Parathyroid adenoma (tissue), 2 donors: Measurements from ENCODE around the gene NAE1.

Source experiments
- H2AFZ ChIP-seq: fragments of 300-600 bp; sonication (generic); one replicate; pipeline ENCODE4 v1.7.0; 2017; ENCODE audit warnings: antibody characterized with exemption, mild to moderate bottlenecking
- H3K27ac ChIP-seq: fragments of 300-600 bp; sonication (generic); one replicate; pipeline ENCODE4 v1.7.0; 2017
- H3K27me3 ChIP-seq: fragments of 300-600 bp; sonication (generic); one replicate; pipeline ENCODE4 v1.7.0; 2017; ENCODE audit warnings: low read length; ENCODE audit not compliant: control insufficient read depth, insufficient read depth
- H3K36me3 ChIP-seq: fragments of 300-600 bp; sonication (generic); one replicate; pipeline ENCODE4 v1.7.0; 2017; ENCODE audit warnings: low read length; ENCODE audit not compliant: control insufficient read depth, insufficient read depth
- H3K4me1 ChIP-seq: fragments of 300-600 bp; sonication (generic); one replicate; pipeline ENCODE4 v1.7.0; 2017; ENCODE audit warnings: control low read depth
- H3K4me2 ChIP-seq: fragments of 300-600 bp; sonication (generic); one replicate; pipeline ENCODE4 v1.7.0; 2017; ENCODE audit warnings: low read length
- H3K4me3 ChIP-seq: fragments of 300-600 bp; sonication (generic); one replicate; pipeline ENCODE4 v1.7.0; 2017; ENCODE audit warnings: low read depth, low read length
- H3K79me2 ChIP-seq: fragments of 300-600 bp; sonication (generic); one replicate; pipeline ENCODE4 v1.7.0; 2017; ENCODE audit warnings: control low read depth
- H3K9ac ChIP-seq: fragments of 300-600 bp; sonication (generic); one replicate; pipeline ENCODE4 v1.7.0; 2017; ENCODE audit warnings: mild to moderate bottlenecking
- H3K9me3 ChIP-seq: fragments of 300-600 bp; sonication (generic); one replicate; pipeline ENCODE4 v1.7.0; 2017; ENCODE audit warnings: low read length; ENCODE audit not compliant: control insufficient read depth
- CTCF ChIP-seq: fragments of 300-600 bp; sonication (generic); IDR thresholded peaks from one replicate; pipeline ENCODE4 v1.7.0; 2017; ENCODE audit warnings: antibody characterized with exemption, mild to moderate bottlenecking
- donor health status: primary hyperparathyroidism.

The NAE1 gene

GRCh38 chr16:66830422-66831404, at the start of gene NAE1:
Gene NAE1 (minus strand): TSS chr16:66830976. CDS start chr16:66830899, 77 bp downstream.
- H3K4me3 ChIP-seq: peak within 1 kb of the TSS; percentile 75
- peaks cover 14% of the 10 kb centered on the region for H3K4me1 ChIP-seq
- peak within 1 kb of the TSS; percentile 91 for H2AFZ ChIP-seq
- no peaks in the 10 kb centered on the region for H3K27me3 ChIP-seq
- peak within 1 kb of the TSS; percentile 85 for H3K9ac ChIP-seq
- peaks cover 20% of the 10 kb centered on the region for H3K79me2 ChIP-seq
- H3K4me2 ChIP-seq: peak within 1 kb of the TSS; percentile 34
- peak; percentile 99 for TF ChIP-seq CTCF
- H3K36me3 ChIP-seq: no peaks in the 10 kb centered on the region
- no peaks in the 10 kb centered on the region for H3K9me3 ChIP-seq
- peak within 1 kb of the TSS; percentile 72 for H3K27ac ChIP-seq

- H3K9me3 ChIP-seq: no peaks in the 10 kb centered on the region
- H3K4me3 ChIP-seq: no peak overlapping the region
- H3K9ac ChIP-seq: no peak overlapping the region
- H3K27me3 ChIP-seq: no peaks in the 10 kb centered on the region
- no peak for TF ChIP-seq CTCF
- H3K79me2 ChIP-seq: peaks cover 3% of the 10 kb centered on the region
- H2AFZ ChIP-seq: no peak overlapping the region
- H3K27ac ChIP-seq: no peak overlapping the region
- peaks cover 4% of the 10 kb centered on the region for H3K4me1 ChIP-seq
- H3K4me2 ChIP-seq: peak overlapping the region; percentile 17
- no peaks in the 10 kb centered on the region for H3K36me3 ChIP-seq
Measured at GRCh38 chr16:66878067-66878466, 47.3 kb upstream of the NAE1 start.

GRCh38 chr16:66874079-66874775, 43.5 kb upstream of the NAE1 start:
- peak overlapping the region; percentile 31 for H2AFZ ChIP-seq
- no peak overlapping the region for H3K4me2 ChIP-seq
- no peaks in the 10 kb centered on the region for H3K79me2 ChIP-seq
- H3K36me3 ChIP-seq: no peaks in the 10 kb centered on the region
- no peak overlapping the region for H3K4me3 ChIP-seq
- H3K27me3 ChIP-seq: no peaks in the 10 kb centered on the region
- H3K4me1 ChIP-seq: peaks cover 4% of the 10 kb centered on the region
- peak overlapping the region; percentile 20 for H3K27ac ChIP-seq
- H3K9ac ChIP-seq: no peak overlapping the region
- no peaks in the 10 kb centered on the region for H3K9me3 ChIP-seq
- no peak for TF ChIP-seq CTCF

- no peaks in the 10 kb centered on the region for H3K79me2 ChIP-seq
- peaks cover 4% of the 10 kb centered on the region for H3K4me1 ChIP-seq
- H3K9me3 ChIP-seq: no peaks in the 10 kb centered on the region
- H3K4me3 ChIP-seq: no peak overlapping the region
- H3K27ac ChIP-seq: no peak overlapping the region
- H3K36me3 ChIP-seq: no peaks in the 10 kb centered on the region
- H3K4me2 ChIP-seq: no peak overlapping the region
- H3K9ac ChIP-seq: no peak overlapping the region
- no peaks in the 10 kb centered on the region for H3K27me3 ChIP-seq
- no peak for TF ChIP-seq CTCF
- no peak overlapping the region for H2AFZ ChIP-seq
Measured at GRCh38 chr16:66873685-66874055, 42.9 kb upstream of the NAE1 start.
